ENCODE measurements around the gene MAGI2. TPM values are rescaled to one million over a fixed set of nuclear protein-coding genes. Genes with fewer than 3 reads are reported as not detected.

The MAGI2 gene
- total and polyA plus RNA-seq, 9 donors: 7.1 to 20.4 (median 18.7) TPM

GRCh38 chr7:78363866-78364265, 1089.6 kb downstream of the MAGI2 start:
- H3K4me3 ChIP-seq: no peak overlapping the region
- no peak for TF ChIP-seq EP300 (IDR thresholded peaks at IDR 0.05)
- no peak for TF ChIP-seq CTCF (IDR thresholded peaks at IDR 0.05)
- TF ChIP-seq POLR2A (IDR thresholded peaks at IDR 0.05): no peak
- H3K9me3 ChIP-seq: no peaks in the 10 kb centered on the region
- no peaks in the 10 kb centered on the region for H3K27me3 ChIP-seq
- H3K4me1 ChIP-seq (ENCODE audit: insufficient read depth): no peaks in the 10 kb centered on the region
- intact Hi-C loops (cut with DNase I): no loop called here
- H3K27ac ChIP-seq: no peak overlapping the region
- WGBS, 3 donors: 40 to 60% (median 43%) methylated on average over 4 of the region's 4 CpGs
- no peak for DNase-seq
- no peaks in the 10 kb centered on the region for H3K36me3 ChIP-seq

GRCh38 chr7:78359836-78360235, 1093.6 kb downstream of the MAGI2 start:
- Histone ChIP-seq H3K36me3 (no peaks in the 10 kb centered on the region), H3K27ac (no peak overlapping the region), H3K4me3 (no peak overlapping the region), H3K27me3 (no peaks in the 10 kb centered on the region), H3K4me1 (ENCODE audit: insufficient read depth) (no peaks in the 10 kb centered on the region), H3K9me3 (no peaks in the 10 kb centered on the region)
- WGBS, 3 donors: 95 to 98% (median 97%) methylated on average over 1 of the region's 1 CpG
- DNase-seq: no peak
- TF ChIP-seq CTCF (IDR thresholded peaks at IDR 0.05) (no peak), POLR2A (IDR thresholded peaks at IDR 0.05) (no peak), EP300 (IDR thresholded peaks at IDR 0.05) (no peak)
- intact Hi-C loops (cut with DNase I): no loop called here

GRCh38 chr7:78357709-78358108, 1095.8 kb downstream of the MAGI2 start:
- H3K36me3 ChIP-seq: no peaks in the 10 kb centered on the region
- WGBS, 3 donors: 76 to 91% (median 91%) methylated on average over 2 of the region's 2 CpGs
- no peak overlapping the region for H3K4me3 ChIP-seq
- intact Hi-C loops (cut with DNase I): no loop called here
- DNase-seq: no peak
- no peaks in the 10 kb centered on the region for H3K27me3 ChIP-seq
- H3K4me1 ChIP-seq (ENCODE audit: insufficient read depth): no peaks in the 10 kb centered on the region
- TF ChIP-seq CTCF (IDR thresholded peaks at IDR 0.05): no peak
- no peak for TF ChIP-seq EP300 (IDR thresholded peaks at IDR 0.05)
- TF ChIP-seq POLR2A (IDR thresholded peaks at IDR 0.05): no peak
- no peak overlapping the region for H3K27ac ChIP-seq
- H3K9me3 ChIP-seq: no peaks in the 10 kb centered on the region

DNA sequence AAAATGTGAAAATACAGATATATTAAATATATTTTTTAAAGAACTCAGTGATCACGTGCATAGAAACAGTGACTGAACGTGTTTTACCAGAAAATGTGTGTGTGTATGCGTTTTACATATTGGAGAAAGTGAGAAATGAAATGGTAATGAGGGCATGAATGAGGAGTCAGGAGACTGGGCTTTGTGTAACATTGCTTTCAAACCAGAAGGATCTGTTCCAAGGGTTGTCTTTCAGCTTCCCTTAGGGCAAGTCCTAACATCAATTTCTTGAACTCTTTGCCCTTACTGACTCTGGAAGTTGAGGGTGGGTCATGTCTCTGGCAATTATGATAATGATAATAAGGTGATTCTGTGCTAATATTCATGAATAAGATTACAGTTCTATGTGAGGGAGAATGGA, 1097.6 kb downstream of the MAGI2 start:
- intact Hi-C loops (cut with DNase I): no loop called here
- Histone ChIP-seq H3K4me3 (no peak overlapping the region), H3K36me3 (no peaks in the 10 kb centered on the region), H3K4me1 (ENCODE audit: insufficient read depth) (no peaks in the 10 kb centered on the region), H3K27me3 (no peaks in the 10 kb centered on the region), H3K9me3 (no peaks in the 10 kb centered on the region), H3K27ac (no peak overlapping the region)
- WGBS, 3 donors: 95 to 96% (median 96%) methylated on average over 3 of the region's 3 CpGs
- DNase-seq: no peak
- TF ChIP-seq CTCF (IDR thresholded peaks at IDR 0.05) (no peak), POLR2A (IDR thresholded peaks at IDR 0.05) (no peak), EP300 (IDR thresholded peaks at IDR 0.05) (no peak)

DNA sequence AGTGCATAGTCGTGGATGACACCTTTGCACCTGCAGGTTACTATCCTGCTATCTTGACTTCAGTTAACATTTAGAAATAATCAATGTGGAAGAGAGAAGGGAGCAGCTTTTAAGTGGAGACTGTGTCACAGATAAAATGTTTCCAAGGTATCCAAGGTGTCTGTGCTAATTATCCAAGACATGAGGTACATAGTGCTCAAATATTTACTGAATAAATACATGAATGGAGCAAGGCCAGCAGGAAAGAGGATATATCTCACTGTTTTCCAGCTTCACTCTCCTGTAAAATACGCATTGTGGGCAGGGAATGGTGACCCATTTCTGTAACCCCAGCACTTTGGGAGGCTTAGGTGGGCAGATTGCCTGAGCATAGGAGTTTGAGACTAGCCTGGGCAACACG, 1102.5 kb downstream of the MAGI2 start:
- H3K27ac ChIP-seq: no peak overlapping the region
- no peaks in the 10 kb centered on the region for H3K9me3 ChIP-seq
- no peaks in the 10 kb centered on the region for H3K27me3 ChIP-seq
- no peak for DNase-seq
- TF ChIP-seq POLR2A (IDR thresholded peaks at IDR 0.05): no peak
- TF ChIP-seq EP300 (IDR thresholded peaks at IDR 0.05): no peak
- TF ChIP-seq CTCF (IDR thresholded peaks at IDR 0.05): no peak
- WGBS, 3 donors: 78 to 90% (median 86%) methylated on average over 3 of the region's 3 CpGs
- intact Hi-C loops (cut with DNase I): no loop called here
- H3K4me3 ChIP-seq: no peak overlapping the region
- no peaks in the 10 kb centered on the region for H3K4me1 ChIP-seq (ENCODE audit: insufficient read depth)
- no peaks in the 10 kb centered on the region for H3K36me3 ChIP-seq

All from ovary (tissue), 9 donors.